Esophagus muscularis mucosa (tissue), 3 donors: ENCODE data around the gene SOCS7.

Experiments used
- CTCF ChIP-seq, 3 experiments: fragments of 200-600 bp in 2 of 3; fragments of 450-650 bp in 1 of 3; sonication (generic) in 2 of 3; IDR thresholded peaks; one replicate each; pipeline ENCODE4 v1.5.1; 2017 to 2019; ENCODE audit warnings: antibody characterized with exemption in 3 of 3, mild to moderate bottlenecking in 2 of 3, moderate library complexity in 1 of 3
- POLR2A ChIP-seq: fragments of 450-650 bp; IDR thresholded peaks from one replicate; pipeline ENCODE4 v1.6.1; 2017; ENCODE audit warnings: antibody characterized with exemption, moderate library complexity, mild to moderate bottlenecking, low read depth
- POLR2AphosphoS5 ChIP-seq, 2 donors: sonication (generic); formaldehyde crosslinking; IDR thresholded peaks; one replicate each; pipeline ENCODE4 v1.6.1; 2017; ENCODE audit warnings: antibody characterized with exemption in 2 of 2

GRCh38 chr17:38330941-38331411 lies 20.7 kb upstream of the SOCS7 start:
- TF ChIP-seq POLR2A, result no peak
- TF ChIP-seq CTCF (IDR thresholded peaks at IDR 0.05), result no peak
- no peak for TF ChIP-seq POLR2AphosphoS5 (IDR thresholded peaks at IDR 0.05)
